Cardiac fibroblast (primary cell): ENCODE measurements around the gene ATP1B4.
"Not testable (repeated sequence)": the region's sequence is repeated elsewhere in the genome, so short reads cannot be mapped to it uniquely, and the experiment has no call there.

Experiments used
- DNase-seq, 2 donors: peaks; one replicate each; pipeline versions ENCODE4 v3.0.0 to v3.0.0-alpha.2; 2010; ENCODE audit warnings: low read depth in 2 of 2
- H3K4me3 ChIP-seq, 2 donors: replicated peaks in 1 of 2; 1 replicate in 1 of 2; 2 replicates in 1 of 2; pipeline ENCODE4 v1.5.1; 2011; ENCODE audit warnings: low read depth in 2 of 2, low read length in 2 of 2, mild to moderate bottlenecking in 2 of 2, moderate library complexity in 1 of 2
- TF ChIP-seq, protein P1 (sequence below): IDR thresholded peaks from one replicate; pipeline ENCODE4 v1.5.1; 2011; ENCODE audit warnings: low read depth, mild to moderate bottlenecking, low read length, inconsistent platforms

Gene ATP1B4

DNA sequence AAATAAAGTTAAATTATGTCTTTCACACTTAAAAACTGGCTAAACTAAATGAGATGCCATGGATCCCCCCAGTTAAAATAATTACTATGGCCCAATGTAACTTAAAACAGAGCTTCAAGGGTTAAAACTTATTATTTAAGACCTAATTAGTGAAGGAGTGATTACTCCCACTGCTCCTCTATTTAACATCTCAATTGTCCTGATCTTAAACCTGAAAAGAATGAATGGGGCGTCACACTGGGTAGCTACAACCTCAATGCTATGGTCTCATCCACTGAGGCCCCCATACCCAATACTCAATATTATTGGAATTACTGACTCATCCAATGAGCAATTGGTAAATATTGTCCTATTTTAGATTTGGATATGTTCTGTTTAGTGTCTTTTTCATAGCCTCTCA lies 29.5 kb upstream of the ATP1B4 start:
- no peak overlapping the region for H3K4me3 ChIP-seq
- DNase-seq = no peak
- TF ChIP-seq, protein P1, sequence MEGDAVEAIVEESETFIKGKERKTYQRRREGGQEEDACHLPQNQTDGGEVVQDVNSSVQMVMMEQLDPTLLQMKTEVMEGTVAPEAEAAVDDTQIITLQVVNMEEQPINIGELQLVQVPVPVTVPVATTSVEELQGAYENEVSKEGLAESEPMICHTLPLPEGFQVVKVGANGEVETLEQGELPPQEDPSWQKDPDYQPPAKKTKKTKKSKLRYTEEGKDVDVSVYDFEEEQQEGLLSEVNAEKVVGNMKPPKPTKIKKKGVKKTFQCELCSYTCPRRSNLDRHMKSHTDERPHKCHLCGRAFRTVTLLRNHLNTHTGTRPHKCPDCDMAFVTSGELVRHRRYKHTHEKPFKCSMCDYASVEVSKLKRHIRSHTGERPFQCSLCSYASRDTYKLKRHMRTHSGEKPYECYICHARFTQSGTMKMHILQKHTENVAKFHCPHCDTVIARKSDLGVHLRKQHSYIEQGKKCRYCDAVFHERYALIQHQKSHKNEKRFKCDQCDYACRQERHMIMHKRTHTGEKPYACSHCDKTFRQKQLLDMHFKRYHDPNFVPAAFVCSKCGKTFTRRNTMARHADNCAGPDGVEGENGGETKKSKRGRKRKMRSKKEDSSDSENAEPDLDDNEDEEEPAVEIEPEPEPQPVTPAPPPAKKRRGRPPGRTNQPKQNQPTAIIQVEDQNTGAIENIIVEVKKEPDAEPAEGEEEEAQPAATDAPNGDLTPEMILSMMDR = no peak

DNA sequence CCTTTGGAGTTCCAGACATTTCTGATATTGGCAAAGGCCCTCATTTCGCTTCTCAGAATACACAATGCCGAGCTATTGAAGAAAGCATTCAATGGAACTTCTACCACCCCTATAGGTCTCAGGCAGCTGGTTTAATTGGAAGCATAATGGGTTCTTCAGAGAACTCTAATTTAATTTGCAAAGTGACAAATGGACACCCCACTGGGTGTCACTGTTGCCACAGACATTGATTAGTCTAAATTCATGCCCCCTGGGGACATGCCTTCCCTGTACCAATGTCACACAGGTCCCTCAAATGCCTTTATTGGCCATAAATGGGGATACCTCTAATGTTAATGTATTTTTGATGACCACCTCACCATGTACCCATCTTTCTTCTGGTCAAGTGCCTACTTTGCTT lies 27.7 kb upstream of the ATP1B4 start:
- H3K4me3 ChIP-seq = no peak overlapping the region
- no peak for DNase-seq
- TF ChIP-seq, protein P1 = no peak

DNA sequence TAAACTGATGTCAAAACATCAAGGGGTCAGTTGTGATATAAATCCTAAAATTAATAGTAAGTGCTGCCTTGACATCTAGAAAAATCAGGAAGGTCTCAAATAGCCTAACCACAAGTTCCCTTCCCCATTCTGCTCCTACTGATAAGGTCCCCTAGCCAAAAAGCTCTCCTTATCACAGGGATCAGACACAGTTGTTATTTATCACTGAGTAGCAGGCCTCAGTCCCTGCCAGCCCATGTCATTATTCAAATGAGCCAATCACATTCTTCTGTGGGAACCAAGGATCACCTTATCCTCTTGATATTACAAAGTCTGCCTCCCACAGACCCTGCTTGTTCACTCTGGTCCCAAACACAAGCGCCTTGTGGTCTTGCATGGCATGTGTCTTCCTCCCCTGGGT lies 27.3 kb upstream of the ATP1B4 start:
- no peak for DNase-seq
- TF ChIP-seq, protein P1 = no peak
- no peak overlapping the region for H3K4me3 ChIP-seq

DNA sequence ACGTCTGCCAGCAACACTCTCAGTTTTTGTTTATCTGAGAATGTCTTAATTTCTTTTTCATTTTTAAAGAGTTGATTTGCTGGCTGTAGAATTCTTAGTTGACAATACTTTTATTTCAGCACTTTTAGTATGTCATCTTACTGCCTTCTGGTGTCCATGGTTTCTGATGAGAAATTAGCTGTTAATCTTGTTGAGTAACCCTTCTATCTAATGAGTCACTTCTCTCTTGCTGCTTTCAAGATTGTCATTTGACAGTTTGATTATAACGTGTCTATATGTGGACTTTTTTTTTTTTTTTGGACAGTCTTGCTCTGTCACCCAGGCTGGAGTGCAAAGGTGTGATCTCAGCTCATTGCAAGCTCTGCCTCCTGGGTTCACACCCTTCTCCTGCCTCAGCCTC lies 26.6 kb upstream of the ATP1B4 start:
- H3K4me3 ChIP-seq = no peak overlapping the region
- DNase-seq = no peak
- TF ChIP-seq, protein P1 = no peak

DNA sequence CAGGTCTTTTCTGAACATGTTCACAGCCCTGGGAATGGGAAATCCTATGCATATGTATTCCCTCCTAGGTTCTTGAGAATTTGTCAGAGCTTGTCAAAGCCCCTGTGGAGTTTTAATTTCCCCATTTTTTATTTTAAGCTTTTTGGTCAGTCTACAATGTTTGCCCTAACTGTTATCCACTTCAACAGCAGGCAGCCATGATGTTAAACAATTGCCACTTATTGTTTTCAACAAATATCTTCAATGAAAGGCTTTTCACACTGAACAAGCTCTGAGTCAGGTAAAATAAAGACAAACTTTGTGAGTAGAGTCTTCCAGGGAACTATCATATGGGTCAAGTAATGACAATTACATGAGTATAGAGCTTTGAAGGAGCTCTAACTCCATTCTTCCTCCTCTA lies 25.0 kb upstream of the ATP1B4 start:
- DNase-seq = no peak
- TF ChIP-seq, protein P1 = no peak
- no peak overlapping the region for H3K4me3 ChIP-seq

DNA sequence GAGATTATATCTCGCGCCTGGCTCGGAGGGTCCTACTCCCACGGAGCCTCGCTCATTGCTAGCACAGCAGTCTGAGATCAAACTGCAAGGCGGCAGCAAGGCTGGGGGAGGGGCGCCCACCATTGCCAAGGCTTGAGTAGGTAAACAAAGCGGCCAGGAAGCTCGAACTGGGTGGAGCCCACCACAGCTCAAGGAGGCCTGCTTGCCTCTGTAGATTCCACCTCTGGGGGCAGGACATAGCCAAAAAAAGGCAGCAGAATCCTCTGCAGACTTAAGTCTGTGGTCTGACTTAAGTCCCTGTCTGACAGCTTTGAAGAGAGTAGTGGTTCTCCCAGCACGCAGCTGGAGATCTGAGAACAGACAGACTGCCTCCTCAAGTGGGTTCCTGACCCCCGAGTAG lies 17.3 kb upstream of the ATP1B4 start:
- DNase-seq, H3K4me3 ChIP-seq: not testable (repeated sequence)

DNA sequence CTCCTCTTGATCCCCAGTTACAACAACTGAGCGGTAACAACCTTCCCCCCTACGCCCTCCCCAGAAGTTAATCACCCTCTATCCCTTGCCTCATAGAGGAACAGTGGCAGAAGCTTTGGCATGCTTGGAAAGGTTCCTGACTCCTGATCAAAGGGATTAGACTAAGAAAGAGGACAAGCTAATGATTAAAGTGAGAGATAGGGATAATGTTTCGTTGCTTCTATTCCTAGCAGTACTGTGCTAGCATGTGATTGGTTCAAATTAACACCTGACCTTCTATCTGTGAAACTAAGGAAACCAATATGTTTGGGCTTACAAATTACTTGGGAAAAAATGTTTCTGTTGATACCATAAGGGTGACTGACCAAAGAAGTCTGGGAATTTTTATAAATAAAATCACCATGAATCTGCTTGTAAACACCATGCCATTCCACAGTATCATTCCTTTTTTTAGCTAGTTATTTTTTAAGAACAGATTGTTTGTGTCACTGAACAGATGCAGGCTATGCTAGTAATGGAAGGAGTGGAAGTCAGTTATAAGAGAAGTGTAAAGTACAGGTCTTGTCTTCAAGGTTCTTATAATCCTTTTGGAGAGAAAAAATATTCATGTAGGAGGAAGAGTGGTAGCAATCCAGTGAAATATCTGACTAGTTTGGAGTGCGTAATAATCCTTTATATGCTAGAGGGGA lies 11.3 kb upstream of the ATP1B4 start:
- H3K4me3 ChIP-seq = no peak overlapping the region
- TF ChIP-seq, protein P1 = no peak
- DNase-seq = no peak
